Left renal cortex interstitium (tissue), 4 donors: ENCODE measurements around the gene ZDHHC14. TPM values are rescaled to one million over a fixed set of nuclear protein-coding genes. Genes with fewer than 3 reads are reported as not detected.
"Not testable (repeated sequence)": the region's sequence is repeated elsewhere in the genome, so short reads cannot be mapped to it uniquely, and the experiment has no call there.

ENCODE experiments used
- DNase-seq, 4 donors: peaks; one replicate each; pipeline ENCODE4 v3.0.0-alpha.2; 2013; ENCODE audit warnings: low read depth in 4 of 4, low spot score in 2 of 4, missing footprints in 1 of 4
- polyA plus RNA-seq, 4 donors: library from polyadenylated mRNA; unstranded; fragments of 120-200 nt; gene quantifications; one replicate each; pipeline ENCODE4 v1.2.1, GENCODE V29; 2013; ENCODE audit not compliant: insufficient read length in 4 of 4

The ZDHHC14 gene
- polyA plus RNA-seq, 4 donors = 18.8 to 21.6 (median 19.9) TPM

DNA sequence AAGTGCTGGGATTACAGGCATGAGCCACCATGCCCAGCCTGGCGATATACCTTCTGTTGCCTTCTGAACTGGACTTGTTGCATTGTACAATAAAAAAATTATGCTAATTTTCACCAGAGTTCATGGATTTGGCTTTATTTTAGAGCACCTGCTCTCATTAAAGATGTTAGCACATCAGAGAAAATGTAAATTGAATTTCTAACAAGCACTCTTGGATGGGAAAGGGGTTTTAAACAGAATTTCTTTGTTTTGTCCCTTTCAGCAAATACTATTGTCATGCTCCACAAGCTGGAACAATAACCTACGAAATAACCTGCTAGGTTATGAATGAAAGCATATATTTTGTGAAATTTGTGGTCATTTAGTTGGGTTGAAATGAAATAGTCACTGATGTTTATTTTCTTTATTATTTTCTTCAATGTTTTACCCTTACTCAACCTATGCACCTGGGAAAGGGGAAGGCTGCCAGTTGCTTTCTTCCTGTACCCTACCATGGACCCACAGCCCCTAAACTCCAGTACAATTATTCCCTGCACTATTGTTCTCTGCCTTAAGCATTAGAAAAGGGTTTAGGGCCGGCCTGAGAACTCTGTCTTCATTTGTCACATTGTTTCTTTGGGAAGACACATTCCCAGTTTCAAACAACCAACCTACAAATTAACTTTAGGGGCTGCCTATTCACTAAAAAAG lies 22.2 kb downstream of the ZDHHC14 start:
- DNase-seq = no peak

DNA sequence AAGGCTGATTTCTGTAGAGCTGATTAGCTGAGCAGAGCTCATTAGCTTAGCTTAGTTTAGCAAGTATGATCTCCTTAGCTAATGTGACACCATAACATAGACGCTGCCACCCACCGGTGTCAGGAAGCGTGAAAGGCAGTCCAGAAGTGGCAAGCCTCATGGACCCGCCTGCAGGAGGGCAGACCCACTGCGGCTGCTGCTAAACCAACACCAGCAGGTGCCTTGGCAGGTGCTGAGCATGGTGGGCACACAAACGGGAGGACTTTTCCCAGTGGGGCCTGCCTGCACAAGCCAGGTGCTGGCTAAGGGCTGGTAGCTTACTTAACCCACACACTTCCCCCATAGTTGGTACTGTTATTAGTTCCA lies 22.7 kb downstream of the ZDHHC14 start:
- no peak for DNase-seq

DNA sequence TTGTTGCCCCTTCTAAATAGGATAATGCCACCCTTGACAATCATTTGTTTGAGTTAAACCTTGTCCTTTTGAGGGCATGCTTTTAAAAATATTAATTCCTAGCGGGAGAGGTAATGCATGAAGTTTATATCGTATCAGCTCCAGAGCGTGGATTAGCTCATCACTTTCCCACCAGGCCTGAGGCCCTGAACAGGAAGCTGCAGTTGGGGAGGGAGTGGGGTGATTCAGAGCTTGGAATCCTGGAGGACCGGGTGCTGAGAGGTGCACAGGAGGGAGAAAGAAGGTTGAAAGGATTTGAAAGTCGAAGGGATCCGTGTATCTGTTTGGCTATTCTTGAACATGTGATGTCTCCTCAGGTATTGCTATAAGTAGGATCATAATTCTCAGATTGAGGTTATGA lies 25.0 kb downstream of the ZDHHC14 start:
- no peak for DNase-seq

DNA sequence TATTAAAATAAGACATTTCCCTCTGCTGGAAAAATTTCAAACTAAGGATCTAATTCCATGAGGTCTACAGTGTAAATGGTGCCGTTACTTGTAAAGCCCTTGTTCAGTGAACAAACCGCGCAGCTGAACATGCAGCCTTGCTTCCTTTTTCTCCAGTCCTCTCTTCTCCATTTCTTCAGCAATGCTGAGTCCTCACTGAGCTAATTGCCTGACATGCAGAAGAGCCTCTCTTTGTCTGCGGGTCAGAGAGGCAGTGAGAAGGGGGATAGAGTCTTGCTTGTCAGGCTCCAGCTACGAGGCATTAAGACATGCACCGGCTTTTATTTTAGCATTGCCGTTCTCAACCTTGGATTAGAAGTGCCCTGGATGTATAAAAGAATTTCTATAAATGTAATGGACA lies 25.7 kb downstream of the ZDHHC14 start:
- DNase-seq = no peak

DNA sequence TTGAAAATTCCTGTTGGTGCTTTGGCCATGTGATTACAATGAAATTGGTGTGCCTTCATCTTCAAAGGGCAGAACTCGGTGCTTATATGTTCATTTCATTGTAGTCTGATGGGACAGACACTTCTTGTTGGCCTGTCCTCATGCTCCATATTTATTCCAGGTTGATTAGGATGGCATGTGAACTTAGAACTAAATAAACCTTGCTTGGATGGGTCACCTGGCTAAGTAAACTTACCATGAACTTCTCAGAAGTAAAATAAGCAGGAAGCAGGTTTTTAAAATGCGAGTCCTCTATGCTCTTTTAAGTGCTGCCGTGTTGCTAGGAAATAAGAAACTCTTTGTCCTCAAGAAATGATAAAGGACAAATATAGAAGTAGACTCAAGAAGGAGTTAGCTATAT lies 26.7 kb downstream of the ZDHHC14 start:
- DNase-seq = no peak

DNA sequence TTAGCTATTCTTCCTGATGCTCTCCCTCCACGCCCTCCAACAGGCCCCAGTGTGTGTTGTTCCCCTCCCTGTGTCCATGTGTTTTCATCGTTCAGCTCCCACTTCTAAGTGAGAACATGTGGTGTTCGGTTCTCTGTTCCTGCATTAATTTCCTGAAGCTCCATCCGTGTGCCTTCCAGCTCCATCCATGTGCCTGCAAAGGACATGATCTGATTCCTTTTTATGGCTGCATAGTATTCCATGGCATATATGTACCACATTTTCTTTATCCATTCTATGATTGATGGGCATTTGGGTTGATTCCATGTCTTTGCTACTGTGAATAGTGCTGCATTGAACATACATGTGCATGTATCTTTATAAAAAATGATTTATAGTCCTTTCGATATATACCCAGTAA lies 27.4 kb downstream of the ZDHHC14 start:
- not testable (repeated sequence) for DNase-seq

DNA sequence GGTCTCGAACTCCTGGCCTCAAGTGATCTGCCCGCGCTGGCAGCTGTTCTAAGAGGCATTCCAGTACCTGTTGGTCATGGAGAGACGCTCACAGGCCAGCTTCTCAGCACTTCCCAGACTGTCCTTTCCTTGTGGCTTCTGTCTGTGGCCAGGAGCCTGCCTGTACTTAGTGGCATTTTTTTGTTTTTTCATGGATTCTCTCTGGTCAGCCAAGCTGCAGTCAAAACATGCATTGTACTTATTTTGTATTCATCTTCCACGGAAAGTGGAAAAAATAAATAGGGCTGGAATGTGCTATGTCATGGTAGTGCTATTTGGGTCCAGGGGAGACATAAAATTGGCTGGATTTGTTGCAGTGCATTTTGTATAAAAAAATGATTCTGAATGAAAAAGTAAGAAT lies 29.1 kb downstream of the ZDHHC14 start:
- DNase-seq = no peak

DNA sequence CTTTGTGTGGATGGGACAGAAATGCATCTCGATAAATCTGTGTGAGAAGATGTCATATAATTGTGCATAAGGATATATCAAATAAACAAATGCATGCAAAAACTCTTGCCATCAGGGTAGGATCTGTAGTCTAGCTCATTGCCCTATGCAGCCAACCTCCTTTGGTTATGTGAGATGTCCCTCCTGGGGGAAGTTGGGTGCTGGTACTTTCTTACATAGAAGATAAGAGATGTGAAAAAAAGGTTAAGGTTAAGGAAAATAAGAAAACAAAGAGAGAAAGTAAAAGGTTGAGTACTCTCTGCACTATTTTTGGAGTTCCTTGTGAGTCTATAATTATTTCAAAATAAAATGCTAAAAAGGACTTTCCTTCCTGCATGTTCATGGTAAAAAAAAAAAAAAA lies 30.4 kb downstream of the ZDHHC14 start:
- no peak for DNase-seq

DNA sequence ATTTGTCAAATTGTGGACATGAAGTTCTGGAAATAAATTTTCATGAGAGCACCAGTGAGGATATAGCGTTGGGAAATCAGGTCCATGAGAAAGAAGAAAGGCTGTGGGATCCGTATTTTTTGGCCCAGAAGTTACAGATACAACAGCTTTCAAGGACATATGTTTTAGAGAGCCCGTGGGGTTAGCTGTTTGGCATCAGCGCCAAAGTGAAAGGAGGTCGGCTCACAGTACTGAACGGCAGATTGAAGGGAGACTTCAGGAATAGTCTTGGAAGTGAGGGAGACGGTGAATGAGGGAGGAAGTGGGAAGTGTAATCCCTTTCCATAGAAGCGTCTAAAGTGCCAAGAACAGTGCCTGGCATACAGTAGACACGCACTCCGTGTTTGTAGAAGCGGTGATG lies 31.8 kb downstream of the ZDHHC14 start:
- no peak for DNase-seq

DNA sequence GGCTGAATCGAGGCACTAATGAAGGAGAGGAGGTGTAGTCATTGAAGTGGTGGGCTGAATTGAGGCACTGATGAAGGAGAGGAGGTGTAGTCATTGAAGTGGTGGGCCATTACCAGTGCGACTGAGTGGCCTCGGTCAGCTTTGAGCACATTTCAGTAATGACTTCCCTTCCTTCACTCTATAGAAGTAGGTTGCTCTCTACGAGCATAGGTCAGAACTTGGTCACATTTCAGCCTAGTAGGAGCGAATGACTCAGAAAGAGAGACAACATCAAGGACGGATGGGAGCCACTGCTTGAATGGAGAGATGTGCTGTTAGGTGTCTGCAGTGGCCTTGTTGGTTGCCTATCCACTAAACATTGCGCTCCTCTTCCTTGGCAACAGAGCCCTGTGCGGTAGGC lies 39.5 kb downstream of the ZDHHC14 start:
- DNase-seq = no peak

DNA sequence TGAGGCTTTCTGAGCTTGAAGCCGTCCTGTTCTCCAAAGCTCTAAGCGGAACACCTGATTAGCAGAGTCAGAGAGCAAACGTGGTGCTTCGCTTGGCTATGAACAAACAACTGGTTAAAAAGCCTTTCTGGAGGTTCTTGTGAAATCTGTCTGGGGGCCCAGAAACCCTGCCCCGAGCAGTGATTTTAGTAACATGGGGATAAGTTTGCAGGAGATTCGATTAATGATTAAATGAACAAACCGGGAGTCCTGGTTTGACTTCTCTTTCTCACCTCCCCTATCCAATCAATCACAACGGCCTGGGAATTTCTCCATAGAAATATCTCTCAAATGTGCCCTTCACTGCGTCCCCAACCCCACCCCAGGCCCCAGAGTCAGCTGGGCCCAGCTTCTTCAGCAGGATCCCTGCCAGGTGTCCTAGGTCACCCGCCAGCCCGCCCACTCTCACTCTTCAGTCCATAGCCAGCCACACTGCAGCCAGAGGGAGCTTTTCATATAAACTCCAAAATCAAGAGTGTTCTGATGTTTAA lies 43.6 kb downstream of the ZDHHC14 start:
- DNase-seq = no peak

DNA sequence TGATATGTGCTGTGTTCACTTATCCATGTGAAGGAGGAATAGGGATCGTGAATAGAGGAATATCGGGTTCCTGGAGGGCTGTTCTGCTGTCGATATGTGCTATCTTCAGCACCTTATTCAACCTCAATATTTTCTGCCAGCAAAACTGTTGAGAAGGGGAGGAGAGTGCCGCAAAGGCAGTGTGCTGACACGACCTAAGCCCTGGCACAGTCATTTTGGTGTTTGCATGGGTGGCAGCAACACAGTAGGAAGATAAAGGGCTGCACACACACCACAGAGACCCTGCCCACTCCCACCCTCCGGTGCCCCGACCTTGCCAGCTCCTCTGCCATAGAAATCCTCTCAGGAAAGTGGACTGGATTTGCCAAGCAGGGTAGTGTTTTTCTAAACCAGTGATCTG lies 47.0 kb downstream of the ZDHHC14 start:
- no peak for DNase-seq

DNA sequence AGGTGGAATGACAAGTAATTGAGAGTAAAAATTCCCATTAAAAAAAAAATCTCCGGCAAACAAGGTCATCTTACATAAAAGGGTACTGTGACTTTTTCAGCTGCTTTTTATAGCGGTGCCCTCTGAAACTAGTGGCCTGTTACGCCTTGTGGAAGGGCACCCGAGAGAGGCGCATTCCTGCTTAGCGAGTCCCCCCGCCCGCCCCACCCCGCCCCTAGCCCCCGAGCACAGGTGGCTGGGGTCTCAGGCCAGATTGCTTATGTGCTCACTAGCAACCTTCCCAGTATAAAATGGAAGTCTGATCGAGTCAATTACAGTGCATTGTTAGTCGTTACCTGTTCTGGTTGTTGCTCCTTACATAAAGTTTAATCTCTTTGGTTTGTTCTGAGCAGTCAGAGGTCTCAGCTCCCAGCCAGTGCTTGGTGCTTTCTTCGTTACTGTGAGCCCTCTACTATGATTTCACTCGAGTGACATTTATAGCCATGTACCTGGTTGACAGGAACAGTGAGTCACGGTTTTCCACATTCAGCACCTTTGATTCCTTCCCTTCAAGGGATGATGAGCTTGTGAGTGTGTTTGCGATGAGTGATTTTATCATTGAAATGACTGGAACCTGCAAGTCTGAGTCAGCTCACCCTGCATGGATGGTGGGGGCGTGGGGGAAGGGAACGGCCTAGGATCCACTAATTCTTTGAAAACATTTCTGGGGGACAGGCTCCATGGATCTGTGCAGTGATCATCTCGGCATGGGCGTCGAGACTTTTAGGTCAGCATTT lies 47.6 kb downstream of the ZDHHC14 start:
- no peak for DNase-seq

DNA sequence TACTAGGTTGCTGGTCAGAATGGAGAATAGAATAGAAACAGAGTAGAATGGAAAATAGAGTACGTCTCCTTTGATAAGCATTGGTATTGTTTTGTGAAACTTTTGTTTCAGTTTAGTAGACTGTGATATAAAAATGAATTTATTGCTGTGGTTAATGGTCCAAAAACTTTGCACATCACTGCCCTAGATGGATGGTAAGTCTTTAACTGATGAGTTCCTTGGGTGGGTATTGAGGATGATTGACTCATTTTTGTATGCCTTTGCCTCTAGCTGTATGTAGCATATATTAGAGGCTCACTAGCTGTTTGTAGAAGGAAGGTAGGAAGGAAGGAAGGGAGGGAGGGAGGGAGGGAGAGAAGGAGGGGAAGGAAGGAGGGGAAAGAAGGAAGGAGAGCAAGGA lies 48.3 kb downstream of the ZDHHC14 start:
- DNase-seq = no peak

DNA sequence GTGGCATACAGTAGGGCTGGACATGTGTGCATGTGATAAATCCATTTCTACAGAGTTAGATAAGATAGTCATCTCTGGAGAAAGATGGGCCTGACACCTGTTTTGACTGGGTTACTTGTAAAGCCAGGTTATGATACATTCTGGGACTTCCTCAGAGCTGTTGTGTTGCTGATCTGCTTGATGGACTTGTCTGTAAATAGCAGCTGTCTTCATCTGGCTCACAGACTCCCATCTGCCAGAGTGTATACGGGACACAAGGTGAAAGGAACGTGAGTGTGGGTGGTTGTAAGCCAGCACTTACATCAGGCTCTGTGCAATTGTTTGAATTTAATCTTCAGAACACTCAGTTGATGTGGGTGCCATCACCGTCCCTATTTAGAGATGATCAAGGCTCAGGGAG lies 49.8 kb downstream of the ZDHHC14 start:
- DNase-seq = no peak

DNA sequence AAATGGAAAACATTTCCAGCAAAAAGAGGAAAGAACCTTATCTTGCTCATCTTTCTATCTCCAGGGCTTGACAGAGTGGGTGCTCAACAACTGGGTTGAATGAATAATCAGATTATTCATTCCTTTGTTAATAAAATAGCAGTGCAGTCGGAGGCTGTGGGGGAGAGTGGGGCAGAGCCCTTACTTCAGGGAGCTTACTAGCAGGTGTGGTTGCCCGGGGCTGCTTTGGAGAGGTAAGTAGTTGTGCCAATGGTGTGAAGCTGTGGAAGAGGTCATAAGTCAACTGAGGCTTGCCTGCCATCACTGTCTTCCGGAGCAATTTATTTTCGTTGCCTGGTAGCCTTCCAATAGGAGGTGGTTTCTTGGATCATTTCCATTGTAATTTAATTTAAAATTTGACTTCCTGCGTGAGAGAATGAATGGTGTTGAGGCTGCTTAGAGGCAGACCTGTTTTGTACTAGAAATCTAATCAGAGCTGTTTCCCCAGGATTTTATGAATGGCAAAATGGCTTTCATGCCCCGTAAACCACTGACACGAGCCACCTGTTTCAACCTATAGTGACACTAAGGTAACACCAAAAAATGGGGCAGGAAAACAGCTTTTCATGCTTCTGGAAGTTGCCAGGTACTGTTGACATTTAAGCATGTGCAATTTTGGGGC lies 51.4 kb downstream of the ZDHHC14 start:
- DNase-seq = no peak

DNA sequence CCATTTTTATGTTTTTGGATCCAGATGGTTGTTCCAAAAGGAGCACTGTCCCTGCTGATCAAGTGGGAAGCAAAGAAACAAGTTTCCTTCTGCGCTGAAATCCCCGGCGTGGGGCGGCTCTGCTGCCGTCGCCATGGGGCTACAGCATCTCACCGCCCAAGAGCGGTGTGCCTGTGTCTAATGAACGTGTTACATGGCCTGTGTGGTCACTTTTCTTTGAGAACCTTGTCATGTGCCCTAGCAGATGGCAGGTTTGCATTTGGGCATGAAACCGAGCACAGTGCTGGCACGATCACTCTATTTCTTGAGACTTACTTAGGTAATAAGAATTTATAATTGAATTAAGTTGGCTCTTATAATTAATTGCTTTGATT lies 51.9 kb downstream of the ZDHHC14 start:
- DNase-seq = no peak

DNA sequence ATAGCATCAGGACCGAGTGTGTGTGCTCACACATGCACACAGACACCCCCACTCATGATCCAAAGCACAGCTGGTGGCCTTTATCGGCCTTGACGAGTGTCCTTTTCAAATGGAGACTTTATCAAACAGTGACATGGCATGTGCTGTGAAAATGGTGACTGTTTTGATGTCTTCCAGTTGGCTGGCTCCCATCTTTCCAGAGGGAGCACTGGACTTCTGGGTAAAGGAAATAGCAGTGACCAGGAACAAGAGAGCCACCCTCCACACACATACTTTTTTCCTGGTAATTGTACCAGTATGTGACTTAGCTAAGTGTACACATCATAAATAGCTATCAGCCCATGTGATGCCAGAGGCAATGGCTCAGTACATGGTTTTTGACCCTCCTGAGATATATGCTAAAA lies 52.7 kb downstream of the ZDHHC14 start:
- no peak for DNase-seq

DNA sequence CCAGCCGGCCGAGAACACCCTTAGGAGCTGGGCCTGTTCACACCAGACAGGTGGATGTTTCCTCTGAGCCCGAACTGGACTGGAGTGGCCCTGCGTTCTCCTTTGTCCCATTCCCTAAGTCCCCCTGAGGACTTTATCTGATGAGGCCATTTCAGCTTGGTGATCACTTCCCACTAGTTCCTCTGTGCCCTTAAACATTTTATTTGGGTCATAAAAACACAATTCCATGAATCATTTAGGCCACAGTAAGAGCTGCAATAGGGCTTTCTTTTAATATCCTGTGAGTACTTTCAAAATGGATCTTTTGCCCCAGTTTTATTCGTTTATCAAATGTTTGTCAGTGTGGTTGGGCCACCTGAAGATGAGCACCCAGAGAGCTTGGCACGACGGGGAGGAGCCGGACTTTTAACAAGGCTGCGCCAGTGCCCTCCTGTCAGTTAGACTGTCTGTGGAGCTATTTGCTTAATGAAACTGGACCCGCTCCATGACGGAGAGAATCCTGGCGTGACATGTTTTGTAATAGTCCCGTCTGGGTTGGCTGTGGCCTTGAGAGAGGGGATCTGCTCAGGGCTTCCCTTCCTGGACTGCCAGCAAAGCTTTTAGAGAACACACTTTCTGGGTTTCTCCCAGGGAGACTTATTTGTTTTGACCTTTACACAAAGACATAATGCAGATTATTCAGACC lies 53.5 kb downstream of the ZDHHC14 start:
- no peak for DNase-seq

DNA sequence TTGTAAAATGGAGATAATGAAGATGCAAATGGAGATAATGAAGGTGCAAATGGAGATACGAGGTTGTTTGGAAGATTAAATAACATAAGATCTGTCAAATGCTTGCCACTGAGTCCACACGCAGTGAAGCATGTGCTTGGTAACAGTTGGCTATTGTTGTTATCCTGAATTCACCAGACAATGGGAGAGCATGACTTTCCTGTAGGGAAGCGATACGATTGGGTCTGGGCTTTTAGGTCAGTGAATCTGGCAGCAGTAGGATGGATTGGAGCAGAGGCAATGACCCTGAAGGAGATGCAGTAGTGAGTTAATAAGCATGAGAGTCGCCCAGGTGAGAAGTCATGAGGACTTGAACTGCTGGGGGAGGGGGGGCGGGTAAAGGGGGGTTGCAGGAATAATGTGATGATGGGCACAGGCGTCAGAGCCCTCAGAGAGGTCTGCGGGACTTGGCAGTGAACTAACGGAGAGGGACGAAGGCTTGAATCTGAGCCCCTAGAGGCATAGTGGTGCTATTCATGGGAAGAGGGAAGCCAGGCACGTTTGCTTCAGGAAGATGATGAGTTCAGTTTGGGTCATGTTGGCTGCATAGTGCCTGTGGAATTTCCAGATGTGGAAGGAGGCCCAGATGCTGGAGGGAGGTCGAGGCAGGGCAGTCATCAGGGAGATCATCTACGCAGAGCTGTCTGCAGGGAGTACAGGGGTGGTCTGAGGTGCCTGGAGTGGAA lies 55.4 kb downstream of the ZDHHC14 start:
- no peak for DNase-seq

DNA sequence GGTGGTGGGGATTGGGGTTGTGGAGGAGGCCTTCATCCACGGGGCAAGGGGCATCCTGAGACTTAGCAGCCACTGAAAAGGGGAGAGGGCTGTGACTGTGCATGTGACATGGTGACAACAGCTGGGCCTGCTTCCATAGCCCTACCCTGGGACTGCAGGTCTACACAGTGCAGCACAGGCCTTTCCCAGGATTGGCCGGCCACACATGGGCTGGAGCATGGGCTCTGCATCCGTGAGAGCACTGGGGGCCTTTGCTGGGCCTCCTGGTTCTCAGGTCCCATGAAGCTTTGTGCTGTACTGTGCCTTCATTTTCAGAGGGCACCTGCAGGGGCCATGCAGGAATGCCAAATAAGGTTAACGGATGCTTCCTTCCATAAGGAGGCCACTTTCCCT lies 56.0 kb downstream of the ZDHHC14 start:
- no peak for DNase-seq
